Mammary epithelial cell (primary cell): ENCODE results near the gene TCF4.

ENCODE experiments used
- EZH2 ChIP-seq: IDR thresholded peaks from 2 replicates; pipeline ENCODE4 v1.6.1; 2012; ENCODE audit warnings: low read length, inconsistent platforms, borderline replicate concordance
- TF ChIP-seq, protein P1 (sequence below), 2 donors: IDR thresholded peaks in 1 of 2; conservative IDR thresholded peaks in 1 of 2; 2 replicates each; pipeline ENCODE4 v1.5.1; 2011 to 2012; ENCODE audit warnings: inconsistent platforms in 2 of 2, low read length in 2 of 2, mild to moderate bottlenecking in 2 of 2, control low read depth in 1 of 2, low read depth in 1 of 2; ENCODE audit not compliant: insufficient read depth in 1 of 2; ENCODE audit errors: extremely low read depth in 1 of 2

GRCh38 chr18:55419947-55420664, 167.9 kb downstream of the TCF4 start:
- TF ChIP-seq EZH2: no peak
- TF ChIP-seq, protein P1, sequence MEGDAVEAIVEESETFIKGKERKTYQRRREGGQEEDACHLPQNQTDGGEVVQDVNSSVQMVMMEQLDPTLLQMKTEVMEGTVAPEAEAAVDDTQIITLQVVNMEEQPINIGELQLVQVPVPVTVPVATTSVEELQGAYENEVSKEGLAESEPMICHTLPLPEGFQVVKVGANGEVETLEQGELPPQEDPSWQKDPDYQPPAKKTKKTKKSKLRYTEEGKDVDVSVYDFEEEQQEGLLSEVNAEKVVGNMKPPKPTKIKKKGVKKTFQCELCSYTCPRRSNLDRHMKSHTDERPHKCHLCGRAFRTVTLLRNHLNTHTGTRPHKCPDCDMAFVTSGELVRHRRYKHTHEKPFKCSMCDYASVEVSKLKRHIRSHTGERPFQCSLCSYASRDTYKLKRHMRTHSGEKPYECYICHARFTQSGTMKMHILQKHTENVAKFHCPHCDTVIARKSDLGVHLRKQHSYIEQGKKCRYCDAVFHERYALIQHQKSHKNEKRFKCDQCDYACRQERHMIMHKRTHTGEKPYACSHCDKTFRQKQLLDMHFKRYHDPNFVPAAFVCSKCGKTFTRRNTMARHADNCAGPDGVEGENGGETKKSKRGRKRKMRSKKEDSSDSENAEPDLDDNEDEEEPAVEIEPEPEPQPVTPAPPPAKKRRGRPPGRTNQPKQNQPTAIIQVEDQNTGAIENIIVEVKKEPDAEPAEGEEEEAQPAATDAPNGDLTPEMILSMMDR (conservative IDR thresholded peaks at IDR 0.05 in 1 of 2, IDR thresholded peaks at IDR 0.05 in 1 of 2; ENCODE audit: extremely low read depth in 1 of 2, insufficient read depth in 1 of 2, low read depth in 1 of 2, low read length in 2 of 2): no peak
